Measurements from ENCODE around the gene ME3. TPM values are rescaled to one million over a fixed set of nuclear protein-coding genes. Genes with fewer than 3 reads are reported as not detected.
"Not testable (repeated sequence)": the region's sequence is repeated elsewhere in the genome, so short reads cannot be mapped to it uniquely, and the experiment has no call there.

Gene ME3
- total RNA-seq, 1 donor from 2014 or later: 16.7 TPM

GRCh38 chr11:86669424-86669823 is 3.0 kb downstream of the ME3 start:
- peaks cover 0 to 6% (median 5%) of the 10 kb centered on the region in 3 donors for H3K36me3 ChIP-seq (ENCODE audit: control insufficient read depth in 3 of 3, insufficient read depth in 3 of 3, low read length in 3 of 3)
- peaks cover 14 to 38% (median 25%) of the 10 kb centered on the region in 3 donors for H3K4me1 ChIP-seq (ENCODE audit: control insufficient read depth in 3 of 3, insufficient read depth in 3 of 3, low read length in 3 of 3)
- peak overlapping the region; percentile 96 for H3K27ac ChIP-seq (ENCODE audit: low read depth, low read length)
- no peaks in the 10 kb centered on the region for H3K27me3 ChIP-seq (ENCODE audit: control insufficient read depth in 3 of 3, insufficient read depth in 3 of 3, low read length in 3 of 3)
- H3K4me3 ChIP-seq (ENCODE audit: low read length in 3 of 3): no peak overlapping the region
- no peak overlapping the region for H3K9ac ChIP-seq (ENCODE audit: low read depth in 1 of 3, low read length in 3 of 3)
- no peaks in the 10 kb centered on the region for H3K9me3 ChIP-seq (ENCODE audit: control insufficient read depth in 3 of 3, low read length in 3 of 3)

- no peak overlapping the region for H3K4me3 ChIP-seq (ENCODE audit: low read length in 3 of 3)
- peaks cover 0 to 6% (median 5%) of the 10 kb centered on the region in 3 donors for H3K36me3 ChIP-seq (ENCODE audit: control insufficient read depth in 3 of 3, insufficient read depth in 3 of 3, low read length in 3 of 3)
- H3K4me1 ChIP-seq (ENCODE audit: control insufficient read depth in 3 of 3, insufficient read depth in 3 of 3, low read length in 3 of 3): peaks cover 14 to 34% (median 25%) of the 10 kb centered on the region in 3 donors
- peak overlapping the region; percentile 3 for H3K27ac ChIP-seq (ENCODE audit: low read depth, low read length)
- H3K27me3 ChIP-seq (ENCODE audit: control insufficient read depth in 3 of 3, insufficient read depth in 3 of 3, low read length in 3 of 3): no peaks in the 10 kb centered on the region
- H3K9me3 ChIP-seq (ENCODE audit: control insufficient read depth in 3 of 3, low read length in 3 of 3): no peaks in the 10 kb centered on the region
- no peak overlapping the region for H3K9ac ChIP-seq (ENCODE audit: low read depth in 1 of 3, low read length in 3 of 3)
These were observed 3.5 kb downstream of the ME3 start for GRCh38 chr11:86668929-86669328.

- Histone ChIP-seq H3K36me3 (ENCODE audit: control insufficient read depth in 3 of 3, insufficient read depth in 3 of 3, low read length in 3 of 3) (peaks cover 0 to 6% (median 5%) of the 10 kb centered on the region in 3 donors), H3K27me3 (ENCODE audit: control insufficient read depth in 3 of 3, insufficient read depth in 3 of 3, low read length in 3 of 3) (no peaks in the 10 kb centered on the region), H3K9me3 (ENCODE audit: control insufficient read depth in 3 of 3, low read length in 3 of 3) (no peaks in the 10 kb centered on the region), H3K27ac (ENCODE audit: low read depth, low read length) (no peak overlapping the region), H3K4me3 (ENCODE audit: low read length in 3 of 3) (no peak overlapping the region), H3K4me1 (ENCODE audit: control insufficient read depth in 3 of 3, insufficient read depth in 3 of 3, low read length in 3 of 3) (peaks cover 3 to 15% (median 15%) of the 10 kb centered on the region in 3 donors), H3K9ac (ENCODE audit: low read depth in 1 of 3, low read length in 3 of 3) (no peak overlapping the region)
These were observed 6.2 kb downstream of the ME3 start for GRCh38 chr11:86666193-86666592.

- no peaks in the 10 kb centered on the region for H3K9me3 ChIP-seq (ENCODE audit: control insufficient read depth in 3 of 3, low read length in 3 of 3)
- peaks cover 0 to 6% (median 5%) of the 10 kb centered on the region in 3 donors for H3K36me3 ChIP-seq (ENCODE audit: control insufficient read depth in 3 of 3, insufficient read depth in 3 of 3, low read length in 3 of 3)
- no peak overlapping the region for H3K4me3 ChIP-seq (ENCODE audit: low read length in 3 of 3)
- H3K27me3 ChIP-seq (ENCODE audit: control insufficient read depth in 3 of 3, insufficient read depth in 3 of 3, low read length in 3 of 3): no peaks in the 10 kb centered on the region
- no peak overlapping the region for H3K9ac ChIP-seq (ENCODE audit: low read depth in 1 of 3, low read length in 3 of 3)
- H3K27ac ChIP-seq (ENCODE audit: low read depth, low read length): no peak overlapping the region
- H3K4me1 ChIP-seq (ENCODE audit: control insufficient read depth in 3 of 3, insufficient read depth in 3 of 3, low read length in 3 of 3): peaks cover 3 to 15% (median 10%) of the 10 kb centered on the region in 3 donors
These were observed 7.5 kb downstream of the ME3 start for GRCh38 chr11:86664930-86665329.

- no peak overlapping the region for H3K27ac ChIP-seq (ENCODE audit: low read depth, low read length)
- peaks cover 0 to 6% (median 5%) of the 10 kb centered on the region in 3 donors for H3K36me3 ChIP-seq (ENCODE audit: control insufficient read depth in 3 of 3, insufficient read depth in 3 of 3, low read length in 3 of 3)
- H3K9me3 ChIP-seq (ENCODE audit: control insufficient read depth in 3 of 3, low read length in 3 of 3): no peaks in the 10 kb centered on the region
These were observed 8.7 kb downstream of the ME3 start for GRCh38 chr11:86663761-86664160.

GRCh38 chr11:86663291-86663690 is 9.1 kb downstream of the ME3 start:
- H3K27me3 ChIP-seq (ENCODE audit: control insufficient read depth in 3 of 3, insufficient read depth in 3 of 3, low read length in 3 of 3): no peaks in the 10 kb centered on the region
- no peaks in the 10 kb centered on the region for H3K9me3 ChIP-seq (ENCODE audit: control insufficient read depth in 3 of 3, low read length in 3 of 3)
- H3K9ac ChIP-seq (ENCODE audit: low read depth in 1 of 3, low read length in 3 of 3): no peak overlapping the region
- peaks cover 0 to 6% (median 5%) of the 10 kb centered on the region in 3 donors for H3K36me3 ChIP-seq (ENCODE audit: control insufficient read depth in 3 of 3, insufficient read depth in 3 of 3, low read length in 3 of 3)
- peaks cover 4 to 18% (median 11%) of the 10 kb centered on the region in 3 donors for H3K4me1 ChIP-seq (ENCODE audit: control insufficient read depth in 3 of 3, insufficient read depth in 3 of 3, low read length in 3 of 3)
- no peak overlapping the region for H3K27ac ChIP-seq (ENCODE audit: low read depth, low read length)
- no peak overlapping the region for H3K4me3 ChIP-seq (ENCODE audit: low read length in 3 of 3)

More at GRCh38 chr11:86663761-86664160, 8.7 kb downstream of the ME3 start:
- Histone ChIP-seq H3K9ac (ENCODE audit: low read depth in 1 of 3, low read length in 3 of 3) (no peak overlapping the region), H3K4me1 (ENCODE audit: control insufficient read depth in 3 of 3, insufficient read depth in 3 of 3, low read length in 3 of 3) (peaks cover 0 to 15% (median 8%) of the 10 kb centered on the region in 3 donors), H3K4me3 (ENCODE audit: low read length in 3 of 3) (no peak overlapping the region), H3K27me3 (ENCODE audit: control insufficient read depth in 3 of 3, insufficient read depth in 3 of 3, low read length in 3 of 3) (no peaks in the 10 kb centered on the region)

- H3K27me3 ChIP-seq (ENCODE audit: control insufficient read depth in 3 of 3, insufficient read depth in 3 of 3, low read length in 3 of 3): no peaks in the 10 kb centered on the region
- H3K27ac ChIP-seq (ENCODE audit: low read depth, low read length): no peak overlapping the region
- peaks cover 4 to 18% (median 11%) of the 10 kb centered on the region in 3 donors for H3K4me1 ChIP-seq (ENCODE audit: control insufficient read depth in 3 of 3, insufficient read depth in 3 of 3, low read length in 3 of 3)
- H3K36me3 ChIP-seq (ENCODE audit: control insufficient read depth in 3 of 3, insufficient read depth in 3 of 3, low read length in 3 of 3): peaks cover 0 to 6% (median 5%) of the 10 kb centered on the region in 3 donors
- H3K9me3 ChIP-seq (ENCODE audit: control insufficient read depth in 3 of 3, low read length in 3 of 3): no peaks in the 10 kb centered on the region
- H3K4me3 ChIP-seq (ENCODE audit: low read length in 3 of 3): no peak overlapping the region
- no peak overlapping the region for H3K9ac ChIP-seq (ENCODE audit: low read depth in 1 of 3, low read length in 3 of 3)
These were observed 11.7 kb downstream of the ME3 start for GRCh38 chr11:86660736-86661135.

- Histone ChIP-seq H3K9me3 (ENCODE audit: control insufficient read depth in 3 of 3, low read length in 3 of 3) (no peaks in the 10 kb centered on the region), H3K4me3 (ENCODE audit: low read length in 3 of 3) (no peak overlapping the region), H3K4me1 (ENCODE audit: control insufficient read depth in 3 of 3, insufficient read depth in 3 of 3, low read length in 3 of 3) (peaks cover 4 to 18% (median 11%) of the 10 kb centered on the region in 3 donors), H3K36me3 (ENCODE audit: control insufficient read depth in 3 of 3, insufficient read depth in 3 of 3, low read length in 3 of 3) (peaks cover 0 to 1% (median under 1%) of the 10 kb centered on the region in 3 donors), H3K9ac (ENCODE audit: low read depth in 1 of 3, low read length in 3 of 3) (no peak overlapping the region), H3K27me3 (ENCODE audit: control insufficient read depth in 3 of 3, insufficient read depth in 3 of 3, low read length in 3 of 3) (no peaks in the 10 kb centered on the region), H3K27ac (ENCODE audit: low read depth, low read length) (no peak overlapping the region)
These were observed 12.3 kb downstream of the ME3 start for GRCh38 chr11:86660088-86660487.

- H3K4me3 ChIP-seq (ENCODE audit: low read length in 3 of 3): no peak overlapping the region
- no peaks in the 10 kb centered on the region for H3K9me3 ChIP-seq (ENCODE audit: control insufficient read depth in 3 of 3, low read length in 3 of 3)
- H3K27ac ChIP-seq (ENCODE audit: low read depth, low read length): peak overlapping the region; percentile 8
- no peaks in the 10 kb centered on the region for H3K36me3 ChIP-seq (ENCODE audit: control insufficient read depth in 3 of 3, insufficient read depth in 3 of 3, low read length in 3 of 3)
- H3K4me1 ChIP-seq (ENCODE audit: control insufficient read depth in 3 of 3, insufficient read depth in 3 of 3, low read length in 3 of 3): peaks cover 4 to 18% (median 11%) of the 10 kb centered on the region in 3 donors
- H3K9ac ChIP-seq (ENCODE audit: low read depth in 1 of 3, low read length in 3 of 3): no peak overlapping the region
- no peaks in the 10 kb centered on the region for H3K27me3 ChIP-seq (ENCODE audit: control insufficient read depth in 3 of 3, insufficient read depth in 3 of 3, low read length in 3 of 3)
These were observed 13.9 kb downstream of the ME3 start for GRCh38 chr11:86658534-86658933.

- H3K36me3 ChIP-seq (ENCODE audit: control insufficient read depth in 3 of 3, insufficient read depth in 3 of 3, low read length in 3 of 3); H3K27ac ChIP-seq (ENCODE audit: low read depth, low read length); H3K4me3 ChIP-seq (ENCODE audit: low read length in 3 of 3); H3K9ac ChIP-seq (ENCODE audit: low read depth in 1 of 3, low read length in 3 of 3); H3K4me1 ChIP-seq (ENCODE audit: control insufficient read depth in 3 of 3, insufficient read depth in 3 of 3, low read length in 3 of 3); H3K9me3 ChIP-seq (ENCODE audit: control insufficient read depth in 3 of 3, low read length in 3 of 3); H3K27me3 ChIP-seq (ENCODE audit: control insufficient read depth in 3 of 3, insufficient read depth in 3 of 3, low read length in 3 of 3): not testable (repeated sequence)
These were observed 27.2 kb downstream of the ME3 start for GRCh38 chr11:86645212-86645611.
